Measurements from ENCODE around the gene MYO1B. TPM values are rescaled to one million over a fixed set of nuclear protein-coding genes. Genes with fewer than 3 reads are reported as not detected.

Gene MYO1B
- total RNA-seq, 1 experiment from 2014 or later = 2.5 TPM

GRCh38 chr2:191321861-191322662 is 76.9 kb downstream of the MYO1B start:
- no peak for DNase-seq (ENCODE audit: low spot score)

- no peak for DNase-seq (ENCODE audit: low spot score)
Measured at GRCh38 chr2:191322828-191323506, 77.8 kb downstream of the MYO1B start.

- no peak for DNase-seq (ENCODE audit: low spot score)
Measured at GRCh38 chr2:191325651-191326365, 80.6 kb downstream of the MYO1B start.

- no peak for DNase-seq (ENCODE audit: low spot score)
Measured at GRCh38 chr2:191327484-191327883, 82.3 kb downstream of the MYO1B start.

GRCh38 chr2:191328150-191328809 is 83.1 kb downstream of the MYO1B start:
- DNase-seq (ENCODE audit: low spot score) = no peak

GRCh38 chr2:191329841-191330240 is 84.6 kb downstream of the MYO1B start:
- no peak for DNase-seq (ENCODE audit: low spot score)

GRCh38 chr2:191333911-191334357 is 88.7 kb downstream of the MYO1B start:
- DNase-seq (ENCODE audit: low spot score) = no peak

GRCh38 chr2:191335875-191336464 is 90.8 kb downstream of the MYO1B start:
- no peak for DNase-seq (ENCODE audit: low spot score)

GRCh38 chr2:191341436-191341835 is 96.2 kb downstream of the MYO1B start:
- DNase-seq (ENCODE audit: low spot score) = no peak

- no peak for DNase-seq (ENCODE audit: low spot score)
Measured at GRCh38 chr2:191343796-191344338, 98.7 kb downstream of the MYO1B start.

- no peak for DNase-seq (ENCODE audit: low spot score)
Measured at GRCh38 chr2:191345788-191346187, 100.6 kb downstream of the MYO1B start.

- no peak for DNase-seq (ENCODE audit: low spot score)
Measured at GRCh38 chr2:191347154-191347553, 102.0 kb downstream of the MYO1B start.

GRCh38 chr2:191347881-191348280 is 102.7 kb downstream of the MYO1B start:
- no peak for DNase-seq (ENCODE audit: low spot score)

- DNase-seq (ENCODE audit: low spot score) = no peak
Measured at GRCh38 chr2:191349990-191350389, 104.8 kb downstream of the MYO1B start.

- DNase-seq (ENCODE audit: low spot score) = no peak
Measured at GRCh38 chr2:191350826-191351225, 105.6 kb downstream of the MYO1B start.

- no peak for DNase-seq (ENCODE audit: low spot score)
Measured at GRCh38 chr2:191351298-191351697, 106.1 kb downstream of the MYO1B start.

- DNase-seq (ENCODE audit: low spot score) = no peak
Measured at GRCh38 chr2:191351921-191352320, 106.7 kb downstream of the MYO1B start.

GRCh38 chr2:191352536-191352935 is 107.3 kb downstream of the MYO1B start:
- no peak for DNase-seq (ENCODE audit: low spot score)

GRCh38 chr2:191355170-191355758 is 110.1 kb downstream of the MYO1B start:
- DNase-seq (ENCODE audit: low spot score) = no peak

- DNase-seq (ENCODE audit: low spot score) = no peak
Measured at GRCh38 chr2:191357678-191358077, 112.5 kb downstream of the MYO1B start.

Data from HT-29 (cell line).